OCI-LY3 (cell line): ENCODE results near the gene STK39.

Experiments
- H2AFZ ChIP-seq: fragments of 200-600, 300-600 bp; shearing (Covaris generic); 2 replicates; pipeline ENCODE4 v1.6.0; 2014; ENCODE audit warnings: antibody characterized with exemption, low read depth, low read length
- H3K27ac ChIP-seq: fragments of 200-600, 300-600 bp; sonication (generic); 2 replicates; pipeline ENCODE4 v1.5.1; 2014; ENCODE audit warnings: mild to moderate bottlenecking, low read length, moderate library complexity, mixed read lengths
- H3K27me3 ChIP-seq: fragments of 200-600, 300-600 bp; sonication (generic); 2 replicates; pipeline ENCODE4 v1.6.1; 2014; ENCODE audit warnings: low read depth, low read length, mixed read lengths
- H3K36me3 ChIP-seq: fragments of 200-600, 300-600 bp; sonication (generic); replicated peaks from 2 replicates; pipeline ENCODE3; 2014; ENCODE audit warnings: low read depth, low read length, mixed read lengths
- H3K4me1 ChIP-seq: fragments of 300-600, 200-600 bp; sonication (generic); 2 replicates; pipeline ENCODE4 v1.6.1; 2014; ENCODE audit warnings: low read length, mixed read lengths
- H3K4me2 ChIP-seq: fragments of 200-600, 300-600 bp; sonication (generic); 2 replicates; pipeline ENCODE4 v1.6.1; 2014; ENCODE audit warnings: low read length, mixed read lengths
- H3K4me3 ChIP-seq: fragments of 300-600, 200-600 bp; sonication (generic); 2 replicates; pipeline ENCODE4 v1.5.1; 2014; ENCODE audit warnings: antibody characterized with exemption, mild to moderate bottlenecking, low read length, moderate library complexity
- H3K79me2 ChIP-seq: fragments of 300-600, 200-600 bp; shearing (Covaris generic); 2 replicates; pipeline ENCODE4 v1.6.1; 2014; ENCODE audit warnings: mild to moderate bottlenecking, low read length, mixed read lengths
- H3K9ac ChIP-seq: fragments of 300-600, 200-600 bp; shearing (Covaris generic); 2 replicates; pipeline ENCODE4 v1.6.0; 2014; ENCODE audit warnings: mild to moderate bottlenecking, low read length, moderate library complexity
- H3K9me3 ChIP-seq: fragments of 200-600, 300-600 bp; shearing (Covaris generic); 2 replicates; pipeline ENCODE4 v1.6.1; 2014; ENCODE audit warnings: low read length, mixed read lengths; ENCODE audit not compliant: insufficient read depth
- H4K20me1 ChIP-seq: fragments of 200-600, 300-600 bp; sonication (generic); 2 replicates; pipeline ENCODE4 v1.6.1; 2016; ENCODE audit warnings: low read length, mixed read lengths; ENCODE audit not compliant: insufficient read depth
- CTCF ChIP-seq: fragments of 200-600, 300-600 bp; sonication (generic); IDR thresholded peaks from 2 replicates; pipeline ENCODE4 v1.5.1; 2014; ENCODE audit warnings: antibody characterized with exemption, low read length, low read depth
- EZH2phosphoT487 ChIP-seq: fragments of 200-600 bp; shearing (Covaris generic); IDR thresholded peaks from 2 replicates; pipeline ENCODE4 v1.6.1; 2018; ENCODE audit warnings: antibody characterized with exemption, mixed run types, low read depth

STK39 gene

DNA sequence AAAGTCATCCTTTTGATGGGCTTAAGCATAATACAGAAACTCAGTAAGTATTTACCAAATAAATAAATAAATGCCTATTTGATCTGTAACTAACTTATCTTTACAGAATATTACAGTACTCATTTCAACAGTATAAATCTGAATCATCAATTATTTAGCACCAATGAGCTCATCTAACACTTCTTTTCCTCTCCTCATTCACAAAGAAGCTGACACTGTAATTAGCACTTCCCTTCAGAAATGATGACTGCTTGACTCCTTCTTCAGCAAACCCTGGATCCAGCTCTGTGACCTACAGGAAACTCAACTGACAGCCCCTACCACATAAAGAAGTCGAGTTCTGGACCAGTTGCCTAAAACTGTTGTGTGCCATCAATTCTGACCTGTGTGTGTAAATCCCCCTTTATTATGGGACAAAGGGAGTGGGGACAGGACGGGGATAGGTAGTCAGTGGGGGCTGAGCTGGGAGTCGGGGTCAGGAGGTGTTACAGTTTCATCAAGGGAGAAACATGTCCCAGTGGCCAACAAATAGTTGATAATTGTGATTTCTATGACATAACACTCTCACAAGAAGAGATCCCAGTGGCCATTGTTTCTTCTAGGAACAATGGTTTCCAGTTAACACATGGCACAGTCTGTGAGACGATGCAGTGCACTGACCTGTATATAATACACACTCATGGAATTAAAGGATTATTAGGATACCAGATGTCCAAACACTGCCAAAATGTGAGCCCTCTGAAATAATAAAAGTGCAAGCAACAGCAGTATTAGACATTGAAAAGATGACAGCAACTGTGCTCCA is 68.7 kb downstream of the STK39 start:
- H3K36me3 ChIP-seq: peaks cover 2% of the 10 kb centered on the region
- H3K27me3 ChIP-seq: no peaks in the 10 kb centered on the region
- no peak overlapping the region for H3K27ac ChIP-seq
- no peak overlapping the region for H2AFZ ChIP-seq
- no peak for TF ChIP-seq EZH2phosphoT487
- TF ChIP-seq CTCF: no peak
- no peaks in the 10 kb centered on the region for H3K9me3 ChIP-seq
- H4K20me1 ChIP-seq: no peaks in the 10 kb centered on the region
- peaks cover 6% of the 10 kb centered on the region for H3K4me1 ChIP-seq
- H3K4me2 ChIP-seq: no peak overlapping the region
- no peak overlapping the region for H3K4me3 ChIP-seq
- no peak overlapping the region for H3K9ac ChIP-seq
- no peaks in the 10 kb centered on the region for H3K79me2 ChIP-seq

- Histone ChIP-seq H3K4me1 (peaks cover 6% of the 10 kb centered on the region), H3K4me2 (no peak overlapping the region), H2AFZ (no peak overlapping the region), H3K9me3 (no peaks in the 10 kb centered on the region), H3K79me2 (no peaks in the 10 kb centered on the region), H3K9ac (no peak overlapping the region), H3K27me3 (no peaks in the 10 kb centered on the region), H4K20me1 (no peaks in the 10 kb centered on the region), H3K36me3 (peaks cover 2% of the 10 kb centered on the region), H3K4me3 (no peak overlapping the region), H3K27ac (no peak overlapping the region)
- no peak for TF ChIP-seq EZH2phosphoT487
- no peak for TF ChIP-seq CTCF
Observed at GRCh38 chr2:168176402-168176801, 71.0 kb downstream of the STK39 start.

DNA sequence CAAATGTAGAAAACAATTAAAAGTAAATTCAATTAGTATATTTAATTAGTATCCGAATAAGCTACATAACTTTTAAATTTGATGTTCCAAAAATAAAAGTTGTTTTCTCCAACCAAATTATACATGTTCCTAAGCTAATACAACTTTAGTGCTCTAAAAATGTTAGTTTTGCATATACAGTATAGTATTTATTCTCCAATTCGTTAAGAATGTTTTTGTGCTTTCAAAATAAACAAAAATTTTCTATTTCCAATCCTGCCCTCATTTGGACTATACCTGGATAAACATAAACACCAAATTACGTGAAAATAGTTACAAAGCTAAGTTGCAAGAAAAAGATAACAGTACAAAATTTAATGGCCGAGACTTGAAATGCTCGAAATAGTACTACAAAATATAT is 71.9 kb downstream of the STK39 start:
- H3K27ac ChIP-seq: no peak overlapping the region
- TF ChIP-seq EZH2phosphoT487: no peak
- no peak for TF ChIP-seq CTCF
- peaks cover 2% of the 10 kb centered on the region for H3K36me3 ChIP-seq
- 0 out of 2 replicates have a peak, but pooled peaks cover under 1% of the 10 kb centered on the region for H3K27me3 ChIP-seq
- H3K4me3 ChIP-seq: no peak overlapping the region
- no peaks in the 10 kb centered on the region for H3K9me3 ChIP-seq
- no peaks in the 10 kb centered on the region for H4K20me1 ChIP-seq
- peaks cover 6% of the 10 kb centered on the region for H3K4me1 ChIP-seq
- no peak overlapping the region for H2AFZ ChIP-seq
- H3K79me2 ChIP-seq: no peaks in the 10 kb centered on the region
- no peak overlapping the region for H3K4me2 ChIP-seq
- no peak overlapping the region for H3K9ac ChIP-seq

- Histone ChIP-seq H2AFZ (no peak overlapping the region), H3K9ac (no peak overlapping the region), H4K20me1 (peaks cover 1% of the 10 kb centered on the region; the same call in 1 of the 2 replicates), H3K36me3 (peaks cover 2% of the 10 kb centered on the region), H3K9me3 (no peaks in the 10 kb centered on the region), H3K4me3 (peak overlapping the region; percentile 35; the same call in 1 of the 2 replicates), H3K4me1 (peaks cover 11% of the 10 kb centered on the region), H3K79me2 (no peaks in the 10 kb centered on the region), H3K27ac (no peak overlapping the region), H3K27me3 (0 out of 2 replicates have a peak, but pooled peaks cover 3% of the 10 kb centered on the region), H3K4me2 (peak overlapping the region; percentile 53)
- TF ChIP-seq CTCF: no peak
- no peak for TF ChIP-seq EZH2phosphoT487
Observed at GRCh38 chr2:168174756-168175155, 72.6 kb downstream of the STK39 start.
